ENCODE results near the gene GPR143.

GPR143 gene

GRCh38 chrX:9739130-9739529, 26.5 kb downstream of the GPR143 start:
- no peak overlapping the region for H3K4me3 ChIP-seq (ENCODE audit: low read depth, low read length)
- no peak overlapping the region for H2AFZ ChIP-seq (ENCODE audit: low read length, unreplicated experiment)
- no peak overlapping the region for H3K27ac ChIP-seq (ENCODE audit: low read depth, low read length)
- no peaks in the 10 kb centered on the region for H3K4me1 ChIP-seq (ENCODE audit: control insufficient read depth, insufficient read depth, low read length, unreplicated experiment)
- peaks cover 25% of the 10 kb centered on the region for H3K27me3 ChIP-seq (ENCODE audit: insufficient read depth, low read length)
- no peaks in the 10 kb centered on the region for H3K79me2 ChIP-seq (ENCODE audit: control insufficient read depth, insufficient read depth, low read length, unreplicated experiment)
- no peaks in the 10 kb centered on the region for H3K36me3 ChIP-seq (ENCODE audit: insufficient read depth, low read length)

GRCh38 chrX:9738151-9738550, 27.5 kb downstream of the GPR143 start:
- no peaks in the 10 kb centered on the region for H3K36me3 ChIP-seq (ENCODE audit: insufficient read depth, low read length)
- H2AFZ ChIP-seq (ENCODE audit: low read length, unreplicated experiment), result no peak overlapping the region
- H3K4me1 ChIP-seq (ENCODE audit: control insufficient read depth, insufficient read depth, low read length, unreplicated experiment), result no peaks in the 10 kb centered on the region
- no peak overlapping the region for H3K27ac ChIP-seq (ENCODE audit: low read depth, low read length)
- H3K27me3 ChIP-seq (ENCODE audit: insufficient read depth, low read length), result peaks cover 25% of the 10 kb centered on the region
- no peaks in the 10 kb centered on the region for H3K79me2 ChIP-seq (ENCODE audit: control insufficient read depth, insufficient read depth, low read length, unreplicated experiment)
- no peak overlapping the region for H3K4me3 ChIP-seq (ENCODE audit: low read depth, low read length)

GRCh38 chrX:9737363-9737762, 28.3 kb downstream of the GPR143 start:
- no peak overlapping the region for H3K27ac ChIP-seq (ENCODE audit: low read depth, low read length)
- H2AFZ ChIP-seq (ENCODE audit: low read length, unreplicated experiment), result no peak overlapping the region
- no peak overlapping the region for H3K4me3 ChIP-seq (ENCODE audit: low read depth, low read length)
- no peaks in the 10 kb centered on the region for H3K36me3 ChIP-seq (ENCODE audit: insufficient read depth, low read length)
- no peaks in the 10 kb centered on the region for H3K79me2 ChIP-seq (ENCODE audit: control insufficient read depth, insufficient read depth, low read length, unreplicated experiment)
- H3K27me3 ChIP-seq (ENCODE audit: insufficient read depth, low read length), result peaks cover 25% of the 10 kb centered on the region
- H3K4me1 ChIP-seq (ENCODE audit: control insufficient read depth, insufficient read depth, low read length, unreplicated experiment), result no peaks in the 10 kb centered on the region

- no peak overlapping the region for H3K4me3 ChIP-seq (ENCODE audit: low read depth, low read length)
- H3K4me1 ChIP-seq (ENCODE audit: control insufficient read depth, insufficient read depth, low read length, unreplicated experiment), result no peaks in the 10 kb centered on the region
- no peaks in the 10 kb centered on the region for H3K79me2 ChIP-seq (ENCODE audit: control insufficient read depth, insufficient read depth, low read length, unreplicated experiment)
- H3K36me3 ChIP-seq (ENCODE audit: insufficient read depth, low read length), result no peaks in the 10 kb centered on the region
- H2AFZ ChIP-seq (ENCODE audit: low read length, unreplicated experiment), result no peak overlapping the region
- no peaks in the 10 kb centered on the region; the same call in 1 of the 2 replicates for H3K27me3 ChIP-seq (ENCODE audit: insufficient read depth, low read length)
- no peak overlapping the region for H3K27ac ChIP-seq (ENCODE audit: low read depth, low read length)
Measured at GRCh38 chrX:9730752-9731151, 34.9 kb downstream of the GPR143 start.

GRCh38 chrX:9730078-9730477, 35.6 kb downstream of the GPR143 start:
- Histone ChIP-seq H3K79me2 (ENCODE audit: control insufficient read depth, insufficient read depth, low read length, unreplicated experiment) (no peaks in the 10 kb centered on the region), H3K4me1 (ENCODE audit: control insufficient read depth, insufficient read depth, low read length, unreplicated experiment) (no peaks in the 10 kb centered on the region), H3K36me3 (ENCODE audit: insufficient read depth, low read length) (no peaks in the 10 kb centered on the region), H2AFZ (ENCODE audit: low read length, unreplicated experiment) (no peak overlapping the region), H3K4me3 (ENCODE audit: low read depth, low read length) (no peak overlapping the region), H3K27ac (ENCODE audit: low read depth, low read length) (no peak overlapping the region), H3K27me3 (ENCODE audit: insufficient read depth, low read length) (no peaks in the 10 kb centered on the region; the same call in 1 of the 2 replicates)

GRCh38 chrX:9729171-9729885, 36.3 kb downstream of the GPR143 start:
- Histone ChIP-seq H3K36me3 (ENCODE audit: insufficient read depth, low read length) (no peaks in the 10 kb centered on the region), H2AFZ (ENCODE audit: low read length, unreplicated experiment) (no peak overlapping the region), H3K4me1 (ENCODE audit: control insufficient read depth, insufficient read depth, low read length, unreplicated experiment) (no peaks in the 10 kb centered on the region), H3K4me3 (ENCODE audit: low read depth, low read length) (no peak overlapping the region), H3K27ac (ENCODE audit: low read depth, low read length) (no peak overlapping the region), H3K79me2 (ENCODE audit: control insufficient read depth, insufficient read depth, low read length, unreplicated experiment) (no peaks in the 10 kb centered on the region), H3K27me3 (ENCODE audit: insufficient read depth, low read length) (no peaks in the 10 kb centered on the region; the same call in 1 of the 2 replicates)

- H3K27me3 ChIP-seq (ENCODE audit: insufficient read depth, low read length), result no peaks in the 10 kb centered on the region; the same call in 1 of the 2 replicates
- no peaks in the 10 kb centered on the region for H3K36me3 ChIP-seq (ENCODE audit: insufficient read depth, low read length)
- H3K4me3 ChIP-seq (ENCODE audit: low read depth, low read length), result no peak overlapping the region
- H3K27ac ChIP-seq (ENCODE audit: low read depth, low read length), result no peak overlapping the region
- H2AFZ ChIP-seq (ENCODE audit: low read length, unreplicated experiment), result no peak overlapping the region
- H3K79me2 ChIP-seq (ENCODE audit: control insufficient read depth, insufficient read depth, low read length, unreplicated experiment), result no peaks in the 10 kb centered on the region
- no peaks in the 10 kb centered on the region for H3K4me1 ChIP-seq (ENCODE audit: control insufficient read depth, insufficient read depth, low read length, unreplicated experiment)
Measured at GRCh38 chrX:9728261-9728660, 37.4 kb downstream of the GPR143 start.

GRCh38 chrX:9724711-9725110, 40.9 kb downstream of the GPR143 start:
- Histone ChIP-seq H3K79me2 (ENCODE audit: control insufficient read depth, insufficient read depth, low read length, unreplicated experiment) (no peaks in the 10 kb centered on the region), H3K4me3 (ENCODE audit: low read depth, low read length) (no peak overlapping the region), H3K4me1 (ENCODE audit: control insufficient read depth, insufficient read depth, low read length, unreplicated experiment) (no peaks in the 10 kb centered on the region), H2AFZ (ENCODE audit: low read length, unreplicated experiment) (no peak overlapping the region), H3K27me3 (ENCODE audit: insufficient read depth, low read length) (no peaks in the 10 kb centered on the region), H3K27ac (ENCODE audit: low read depth, low read length) (no peak overlapping the region), H3K36me3 (ENCODE audit: insufficient read depth, low read length) (no peaks in the 10 kb centered on the region)

- no peaks in the 10 kb centered on the region for H3K4me1 ChIP-seq (ENCODE audit: control insufficient read depth, insufficient read depth, low read length, unreplicated experiment)
- no peaks in the 10 kb centered on the region for H3K27me3 ChIP-seq (ENCODE audit: insufficient read depth, low read length)
- no peak overlapping the region for H2AFZ ChIP-seq (ENCODE audit: low read length, unreplicated experiment)
- H3K36me3 ChIP-seq (ENCODE audit: insufficient read depth, low read length), result peaks cover 23% of the 10 kb centered on the region
- H3K27ac ChIP-seq (ENCODE audit: low read depth, low read length), result no peak overlapping the region
- H3K79me2 ChIP-seq (ENCODE audit: control insufficient read depth, insufficient read depth, low read length, unreplicated experiment), result no peaks in the 10 kb centered on the region
- H3K4me3 ChIP-seq (ENCODE audit: low read depth, low read length), result no peak overlapping the region
Measured at GRCh38 chrX:9717376-9717775, 48.3 kb downstream of the GPR143 start.

GRCh38 chrX:9710332-9710731, 55.3 kb downstream of the GPR143 start:
- Histone ChIP-seq H3K27ac (ENCODE audit: low read depth, low read length) (no peak overlapping the region), H2AFZ (ENCODE audit: low read length, unreplicated experiment) (no peak overlapping the region), H3K4me3 (ENCODE audit: low read depth, low read length) (no peak overlapping the region), H3K27me3 (ENCODE audit: insufficient read depth, low read length) (no peaks in the 10 kb centered on the region), H3K4me1 (ENCODE audit: control insufficient read depth, insufficient read depth, low read length, unreplicated experiment) (no peaks in the 10 kb centered on the region), H3K79me2 (ENCODE audit: control insufficient read depth, insufficient read depth, low read length, unreplicated experiment) (no peaks in the 10 kb centered on the region), H3K36me3 (ENCODE audit: insufficient read depth, low read length) (peaks cover 12% of the 10 kb centered on the region; the same call in 1 of the 2 replicates)

GRCh38 chrX:9708923-9709553, 56.6 kb downstream of the GPR143 start:
- no peaks in the 10 kb centered on the region for H3K4me1 ChIP-seq (ENCODE audit: control insufficient read depth, insufficient read depth, low read length, unreplicated experiment)
- peaks cover 6% of the 10 kb centered on the region; the same call in 1 of the 2 replicates for H3K36me3 ChIP-seq (ENCODE audit: insufficient read depth, low read length)
- H3K4me3 ChIP-seq (ENCODE audit: low read depth, low read length), result no peak overlapping the region
- no peaks in the 10 kb centered on the region for H3K27me3 ChIP-seq (ENCODE audit: insufficient read depth, low read length)
- H3K27ac ChIP-seq (ENCODE audit: low read depth, low read length), result no peak overlapping the region
- no peaks in the 10 kb centered on the region for H3K79me2 ChIP-seq (ENCODE audit: control insufficient read depth, insufficient read depth, low read length, unreplicated experiment)
- no peak overlapping the region for H2AFZ ChIP-seq (ENCODE audit: low read length, unreplicated experiment)

Data from ACC112 (cell line).